ENCODE results near the gene PIP5K1B.

DNA sequence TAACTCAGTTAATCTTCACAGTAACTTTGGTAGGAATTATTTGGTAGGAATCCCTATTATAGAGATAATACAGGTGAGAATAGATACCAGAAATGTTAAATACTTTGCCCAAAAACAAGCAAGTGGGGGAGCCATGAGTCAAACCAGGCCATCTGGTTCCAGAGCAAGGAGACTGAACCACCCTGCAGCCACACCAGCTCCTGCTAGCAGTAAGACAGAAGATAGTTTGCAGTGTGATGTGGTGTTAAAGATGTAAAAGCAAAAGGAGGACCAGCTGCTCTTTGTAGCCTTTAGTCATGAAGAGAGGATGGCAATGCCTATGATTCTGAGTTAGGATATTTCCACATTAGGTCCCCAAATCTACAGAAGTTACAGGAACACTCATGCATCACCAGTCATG lies 207.5 kb downstream of the PIP5K1B start:
- TF ChIP-seq TAF1 (IDR thresholded peaks at IDR 0.05; ENCODE audit: borderline replicate concordance, low read depth, low read length) (no peak), POLR2AphosphoS5 (IDR thresholded peaks at IDR 0.05; ENCODE audit: low read depth, low read length) (no peak), POLR2A (IDR thresholded peaks at IDR 0.05; ENCODE audit: low read depth, low read length) (no peak)
